Trophoblast cell (in vitro differentiated cells and primary cell): Measurements from ENCODE around the gene AEBP2.
A peak's percentile ranks its signal among the peaks of the same experiment; 100 is the strongest.
"Not testable (repeated sequence)": the region's sequence is repeated elsewhere in the genome, so short reads cannot be mapped to it uniquely, and the experiment has no call there.

ENCODE experiments used
- DNase-seq, 2 donors: peaks; one replicate each; pipeline ENCODE4 v3.0.0-alpha.2; 2016
- H2AFZ ChIP-seq: 2 replicates; pipeline ENCODE4 v1.6.1; 2013; ENCODE audit warnings: low read length, moderate library complexity, mild to moderate bottlenecking; ENCODE audit not compliant: insufficient read depth, poor library complexity
- H2AK5ac ChIP-seq: 2 replicates; pipeline ENCODE4 v1.6.1; 2013; ENCODE audit warnings: mild to moderate bottlenecking, low read length
- H2BK120ac ChIP-seq: 2 replicates; pipeline ENCODE4 v1.6.1; 2013; ENCODE audit warnings: low read length, mild to moderate bottlenecking, moderate library complexity; ENCODE audit not compliant: insufficient read depth, poor library complexity
- H2BK12ac ChIP-seq: 2 replicates; pipeline ENCODE4 v1.6.1; 2013; ENCODE audit warnings: mild to moderate bottlenecking, low read length, moderate library complexity
- H2BK5ac ChIP-seq: 2 replicates; pipeline ENCODE4 v1.6.1; 2013; ENCODE audit warnings: low read length, low read depth, moderate library complexity, mild to moderate bottlenecking; ENCODE audit not compliant: poor library complexity
- H3K14ac ChIP-seq: 2 replicates; pipeline ENCODE4 v1.6.1; 2013; ENCODE audit warnings: mild to moderate bottlenecking, low read length
- H3K18ac ChIP-seq: 2 replicates; pipeline ENCODE4 v1.6.1; 2013; ENCODE audit warnings: mild to moderate bottlenecking, low read length
- H3K23ac ChIP-seq: 2 replicates; pipeline ENCODE4 v1.6.1; 2013; ENCODE audit warnings: low read length
- H3K27ac ChIP-seq: 2 replicates; pipeline ENCODE4 v1.5.1; 2013; ENCODE audit warnings: low read depth, mild to moderate bottlenecking, inconsistent platforms, low read length, moderate library complexity
- H3K27me3 ChIP-seq: 2 replicates; pipeline ENCODE4 v1.6.1; 2013; ENCODE audit warnings: inconsistent platforms, mild to moderate bottlenecking, low read length, moderate library complexity; ENCODE audit not compliant: insufficient read depth
- H3K36me3 ChIP-seq, 2 experiments: 1 replicate in 1 of 2; 2 replicates in 1 of 2; pipeline ENCODE4 v1.6.1; 2013; ENCODE audit warnings: low read length in 2 of 2, mild to moderate bottlenecking in 2 of 2, moderate library complexity in 1 of 2; ENCODE audit not compliant: insufficient read depth in 2 of 2, control insufficient read depth in 1 of 2
- H3K4ac ChIP-seq: 2 replicates; pipeline ENCODE4 v1.6.1; 2013; ENCODE audit warnings: low read depth, mild to moderate bottlenecking, low read length, moderate library complexity
- H3K4me1 ChIP-seq, 2 experiments: 1 replicate in 1 of 2; 2 replicates in 1 of 2; pipeline ENCODE4 v1.6.1; 2013; ENCODE audit warnings: low read length in 2 of 2, mild to moderate bottlenecking in 2 of 2, moderate library complexity in 1 of 2; ENCODE audit not compliant: insufficient read depth in 2 of 2, control insufficient read depth in 1 of 2
- H3K4me2 ChIP-seq: 2 replicates; pipeline ENCODE4 v1.6.1; 2013; ENCODE audit warnings: inconsistent platforms, mild to moderate bottlenecking, low read length, moderate library complexity
- H3K4me3 ChIP-seq: 2 replicates; pipeline ENCODE4 v1.5.1; 2013; ENCODE audit warnings: mild to moderate bottlenecking, low read depth, low read length, inconsistent platforms
- H3K79me1 ChIP-seq: one replicate; pipeline ENCODE4 v1.6.1; 2013; ENCODE audit warnings: low read length
- H3K79me2 ChIP-seq: 2 replicates; pipeline ENCODE4 v1.6.1; 2013; ENCODE audit warnings: low read length, mild to moderate bottlenecking; ENCODE audit not compliant: control insufficient read depth, insufficient read depth, poor library complexity
- H3K9ac ChIP-seq: 2 replicates; pipeline ENCODE4 v1.6.1; 2013; ENCODE audit warnings: mild to moderate bottlenecking, low read length
- H3K9me3 ChIP-seq: 2 replicates; pipeline ENCODE4 v1.6.1; 2013; ENCODE audit warnings: low read depth, mild to moderate bottlenecking, control low read depth, inconsistent platforms, low read length; ENCODE audit not compliant: insufficient read depth
- H4K12ac ChIP-seq: 2 replicates; pipeline ENCODE4 v1.6.1; 2013; ENCODE audit warnings: low read depth, mild to moderate bottlenecking, low read length, moderate library complexity
- H4K8ac ChIP-seq: 2 replicates; pipeline ENCODE4 v1.6.1; 2013; ENCODE audit warnings: low read depth, mild to moderate bottlenecking, low read length, moderate library complexity
- H4K91ac ChIP-seq: one replicate; pipeline ENCODE4 v1.6.1; 2013; ENCODE audit warnings: low read depth, mild to moderate bottlenecking, low read length, moderate library complexity
- WGBS: extraction: QIAGEN DNeasy Blood & Tissue Kit; methylation state at CpG from one replicate; pipeline ENCODE4 v1.1.7; 2013; ENCODE audit warnings: missing lambda C conversion rate; ENCODE audit not compliant: insufficient read length, insufficient coverage; ENCODE audit errors: extremely low coverage; 5-methylcytosine and 5-hydroxymethylcytosine counted together

AEBP2 gene

DNA sequence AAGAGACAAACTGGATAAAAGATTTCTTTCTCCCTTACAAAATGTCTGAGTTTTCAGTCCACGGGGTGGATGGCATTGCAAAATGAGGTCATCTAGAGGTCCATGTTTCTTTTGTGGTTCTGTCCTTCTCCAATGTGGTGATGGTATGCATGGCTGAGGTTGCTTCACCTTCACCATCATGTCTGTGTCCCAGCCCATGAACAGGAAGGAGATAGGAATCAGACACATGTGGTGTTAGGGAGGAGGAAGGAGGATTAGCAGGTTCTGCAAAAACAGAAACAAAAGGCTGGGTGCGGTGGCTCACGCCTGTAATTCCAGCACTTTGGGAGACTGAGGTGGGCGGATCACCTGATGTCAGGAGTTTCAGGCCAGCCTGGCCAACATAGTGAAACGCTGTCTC is 11.0 kb upstream of the AEBP2 start:
- Histone ChIP-seq H3K14ac (no peak overlapping the region), H3K9ac (no peak overlapping the region), H4K91ac (no peak overlapping the region), H3K18ac (no peak overlapping the region), H2BK12ac (no peak overlapping the region), H3K4me2 (no peak overlapping the region), H3K79me1 (peaks cover 13% of the 10 kb centered on the region), H3K27me3 (no peaks in the 10 kb centered on the region), H2AFZ (no peak overlapping the region), H3K27ac (no peak overlapping the region), H3K4me3 (no peak overlapping the region), H3K23ac (no peak overlapping the region), H2AK5ac (no peak overlapping the region), H3K36me3 (no peaks in the 10 kb centered on the region), H3K4me1 (peaks cover 10 to 14% of the 10 kb centered on the region in 2 experiments), H3K79me2 (no peaks in the 10 kb centered on the region), H4K8ac (no peak overlapping the region), H3K4ac (no peak overlapping the region), H4K12ac (no peak overlapping the region), H2BK120ac (no peak overlapping the region), H2BK5ac (no peak overlapping the region), H3K9me3 (no peaks in the 10 kb centered on the region)
- peak; percentile 77 to 87 for DNase-seq
- no CpG with 5 or more reads among the region's 5 CpGs for WGBS

DNA sequence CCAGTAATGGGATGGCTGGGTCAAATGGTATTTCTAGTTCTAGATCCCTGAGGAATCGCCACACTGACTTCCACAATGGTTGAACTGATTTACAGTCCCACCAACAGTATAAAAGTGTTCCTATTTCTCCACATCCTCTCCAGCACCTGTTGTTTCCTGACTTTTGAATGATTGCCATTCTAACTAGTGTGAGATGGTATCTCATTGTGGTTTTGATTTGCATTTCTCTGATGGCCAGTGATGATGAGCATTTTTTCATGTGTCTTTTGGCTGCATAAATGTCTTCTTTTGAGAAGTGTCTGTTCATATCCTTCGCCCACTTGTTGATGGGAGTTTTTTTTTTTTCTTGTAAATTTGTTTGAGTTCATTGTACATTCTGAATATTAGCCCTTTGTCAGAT is 9.8 kb upstream of the AEBP2 start:
- not testable (repeated sequence) for H3K79me2 ChIP-seq, DNase-seq, H3K36me3 ChIP-seq, H3K23ac ChIP-seq, H3K14ac ChIP-seq, H2AFZ ChIP-seq, H3K9ac ChIP-seq, H4K91ac ChIP-seq, H3K4ac ChIP-seq, H2BK120ac ChIP-seq, H2BK12ac ChIP-seq, H3K27me3 ChIP-seq, H3K9me3 ChIP-seq, H3K4me2 ChIP-seq, H3K27ac ChIP-seq, H4K8ac ChIP-seq, H3K4me3 ChIP-seq, H3K18ac ChIP-seq, H2BK5ac ChIP-seq, H4K12ac ChIP-seq, H2AK5ac ChIP-seq
- no CpG with 5 or more reads among the region's 2 CpGs for WGBS
- peaks cover 13% of the 10 kb centered on the region for H3K79me1 ChIP-seq
- H3K4me1 ChIP-seq: peaks cover 10 to 14% of the 10 kb centered on the region in 2 experiments

DNA sequence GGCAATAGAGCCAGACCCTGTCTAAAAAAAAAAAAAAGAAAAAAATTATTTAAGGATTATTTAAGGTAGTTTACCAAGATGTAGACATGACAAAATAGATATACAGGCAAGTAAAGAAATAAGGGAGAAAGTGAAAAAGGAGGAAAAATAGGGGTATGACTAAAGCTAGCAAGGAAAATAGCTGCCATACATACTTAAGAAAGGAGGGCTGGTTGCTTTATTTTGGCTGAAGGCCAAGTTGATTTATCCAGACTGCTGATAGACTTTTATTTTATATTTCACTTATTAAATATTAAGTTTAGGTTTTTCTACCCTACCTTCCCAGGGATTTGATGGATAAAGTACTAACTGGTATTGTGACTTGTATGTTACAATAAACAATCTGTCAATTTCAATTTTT is 8.3 kb upstream of the AEBP2 start:
- H3K14ac ChIP-seq: no peak overlapping the region

DNA sequence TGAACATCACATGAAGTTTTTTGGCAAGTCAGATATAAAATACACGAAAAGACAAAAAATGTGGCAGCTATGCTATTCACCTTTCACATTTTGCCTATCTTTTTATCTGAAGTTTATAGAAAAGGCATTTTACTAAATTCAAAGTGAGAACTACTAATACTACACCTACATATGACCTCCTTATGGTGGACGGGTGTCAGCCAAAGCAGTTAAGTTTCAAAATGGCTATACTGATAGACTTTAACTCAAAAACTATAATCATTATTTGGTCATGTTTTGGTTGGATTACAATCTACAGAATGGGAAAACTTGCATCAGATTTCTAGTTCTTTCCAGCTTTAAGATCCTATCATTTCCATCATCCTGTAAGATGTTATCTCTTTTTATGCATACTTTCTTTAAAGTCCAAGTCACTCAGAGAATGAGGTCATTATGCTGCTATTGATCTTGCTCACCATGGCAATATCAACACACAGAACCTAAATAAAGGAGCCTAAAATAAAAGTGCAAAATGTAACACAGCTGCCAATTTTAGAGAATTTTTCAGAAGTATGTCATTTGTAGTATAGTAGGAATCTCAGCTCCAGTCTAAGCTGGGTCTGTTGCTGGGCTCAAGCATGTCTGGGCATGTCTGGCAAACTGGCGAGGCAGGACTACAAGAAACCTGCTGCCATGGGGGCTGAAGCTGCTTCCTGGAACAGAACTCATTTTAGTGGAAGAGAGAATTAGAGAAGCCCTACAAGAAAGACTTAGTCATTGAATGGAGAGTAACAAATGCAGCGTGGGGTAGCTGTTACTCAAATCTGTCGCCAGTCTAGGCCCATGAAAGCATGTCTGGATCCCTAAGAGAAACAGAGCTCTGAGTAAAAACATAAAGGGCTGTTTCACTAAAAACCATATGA is 7.6 kb upstream of the AEBP2 start:
- no peak overlapping the region for H3K4me3 ChIP-seq
- no peak overlapping the region for H2AK5ac ChIP-seq
- no peaks in the 10 kb centered on the region for H3K27me3 ChIP-seq
- no peaks in the 10 kb centered on the region for H3K36me3 ChIP-seq
- H3K79me2 ChIP-seq: no peaks in the 10 kb centered on the region
- no peak overlapping the region for H4K12ac ChIP-seq
- no peak overlapping the region for H3K23ac ChIP-seq
- H3K27ac ChIP-seq: peak overlapping the region; percentile 94
- H4K91ac ChIP-seq: peak overlapping the region; percentile 93
- peak overlapping the region; percentile 98 for H2BK5ac ChIP-seq
- peak; percentile 93 to 96 for DNase-seq
- H4K8ac ChIP-seq: peak overlapping the region; percentile 74
- H3K9me3 ChIP-seq: no peaks in the 10 kb centered on the region
- no peak overlapping the region for H3K4me2 ChIP-seq
- peak overlapping the region; percentile 90 for H2BK12ac ChIP-seq
- peak overlapping the region; percentile 87 for H3K14ac ChIP-seq
- H3K18ac ChIP-seq: peak overlapping the region; percentile 42
- H2AFZ ChIP-seq: peak overlapping the region; percentile 69
- peak overlapping the region; percentile 96 for H2BK120ac ChIP-seq
- peaks cover 12 to 16% of the 10 kb centered on the region in 2 experiments for H3K4me1 ChIP-seq
- H3K9ac ChIP-seq: no peak overlapping the region
- no CpG with 5 or more reads among the region's 5 CpGs for WGBS
- H3K79me1 ChIP-seq: peaks cover 15% of the 10 kb centered on the region
- peak overlapping the region; percentile 35 for H3K4ac ChIP-seq

More for the DNA sequence above, 8.3 kb upstream of the AEBP2 start:
- H3K4me3 ChIP-seq: no peak overlapping the region
- no peaks in the 10 kb centered on the region for H3K79me2 ChIP-seq
- no peak overlapping the region for H2BK5ac ChIP-seq
- no peaks in the 10 kb centered on the region for H3K36me3 ChIP-seq
- no peak overlapping the region for H2BK120ac ChIP-seq
- no peak overlapping the region for H2AK5ac ChIP-seq
- peak overlapping the region; percentile 54 for H2BK12ac ChIP-seq
- no peak overlapping the region for H4K12ac ChIP-seq
- H3K18ac ChIP-seq: no peak overlapping the region
- no peak overlapping the region for H4K8ac ChIP-seq
- H3K4me2 ChIP-seq: no peak overlapping the region
- peaks cover 13% of the 10 kb centered on the region for H3K79me1 ChIP-seq
- peak overlapping the region; percentile 43 for H4K91ac ChIP-seq
- peak overlapping the region; percentile 32 for H3K27ac ChIP-seq
- no peak overlapping the region for H3K9ac ChIP-seq
- H3K23ac ChIP-seq: no peak overlapping the region
- H3K4me1 ChIP-seq: peaks cover 10 to 16% of the 10 kb centered on the region in 2 experiments
- H3K9me3 ChIP-seq: no peaks in the 10 kb centered on the region
- H3K4ac ChIP-seq: no peak overlapping the region
- DNase-seq: peak in 1 of 2 donors; percentile 52
- H2AFZ ChIP-seq: no peak overlapping the region
- no peaks in the 10 kb centered on the region for H3K27me3 ChIP-seq
